H1 (cell line): ENCODE measurements around the gene KCNH1. TPM values are rescaled to one million over a fixed set of nuclear protein-coding genes. Genes with fewer than 3 reads are reported as not detected.

ENCODE experiments used
- CTCF ChIA-PET: fragments of 300-600 bp; sonication (Branson Sonifier 250); formaldehyde crosslinking; loops from one replicate; lab custom pipeline; 2021; ENCODE audit not compliant: partially characterized antibody; lab: Charles Lee
- POLR2A ChIA-PET: fragments of 300-600 bp; sonication (Branson Sonifier 250); formaldehyde crosslinking; loops from one replicate; lab custom pipeline; 2021; ENCODE audit warnings: inconsistent platforms; ENCODE audit not compliant: partially characterized antibody; lab: Charles Lee
- DNase-seq, 2 experiments: peaks; one replicate each; pipeline versions ENCODE4 v3.0.0 to v3.0.0-alpha.2; 2010 to 2022; ENCODE audit warnings: low spot score in 2 of 2, low read depth in 1 of 2, mixed read lengths in 1 of 2
- FAIRE-seq: peaks from 2 replicates; lab custom pipeline; 2011; peaks lifted over from hg19 to GRCh38; lab: Jason Lieb, UNC
- H2AFZ ChIP-seq: 2 replicates; pipeline ENCODE4 v1.8.1; 2012; ENCODE audit warnings: low read length, inconsistent platforms
- H2AK5ac ChIP-seq: 2 replicates; pipeline ENCODE4 v1.6.1; 2013; ENCODE audit warnings: low read depth, low read length
- H2BK120ac ChIP-seq: replicated peaks from 2 replicates; pipeline ENCODE3; 2013; ENCODE audit warnings: low read depth, low read length, inconsistent platforms
- H2BK12ac ChIP-seq: 2 replicates; pipeline ENCODE4 v1.6.1; 2013; ENCODE audit warnings: low read depth, low read length
- H2BK15ac ChIP-seq: 2 replicates; pipeline ENCODE4 v1.6.1; 2013; ENCODE audit warnings: low read length
- H2BK20ac ChIP-seq: 2 replicates; pipeline ENCODE4 v1.6.1; 2013; ENCODE audit warnings: low read length
- H2BK5ac ChIP-seq: 2 replicates; pipeline ENCODE4 v1.6.1; 2013; ENCODE audit warnings: low read depth, low read length
- H3K14ac ChIP-seq: 2 replicates; pipeline ENCODE4 v1.6.1; 2013; ENCODE audit warnings: inconsistent platforms; ENCODE audit not compliant: insufficient read length
- H3K18ac ChIP-seq: 2 replicates; pipeline ENCODE4 v1.6.1; 2013; ENCODE audit warnings: low read length; ENCODE audit errors: extremely low read depth
- H3K23ac ChIP-seq: 2 replicates; pipeline ENCODE4 v1.6.1; 2013; ENCODE audit warnings: inconsistent platforms; ENCODE audit not compliant: insufficient read length
- H3K23me2 ChIP-seq: 2 replicates; pipeline ENCODE4 v1.6.1; 2013; ENCODE audit warnings: low read depth, low read length
- H3K27ac ChIP-seq: 2 replicates; pipeline ENCODE4 v1.6.1; 2011; ENCODE audit warnings: low read depth, low read length, inconsistent platforms
- H3K27me3 ChIP-seq, 4 experiments: replicated peaks in 1 of 4; 1 replicate in 1 of 4; 2 replicates in 3 of 4; pipeline versions ENCODE4 v1.6.1 to v1.8.1; 2011 to 2013; ENCODE audit warnings: low read length in 3 of 4, mild to moderate bottlenecking in 3 of 4, inconsistent platforms in 2 of 4, mixed read lengths in 2 of 4, moderate library complexity in 1 of 4; ENCODE audit not compliant: control insufficient read depth in 3 of 4, insufficient read depth in 3 of 4; ENCODE audit errors: extremely low read depth in 1 of 4
- H3K36me3 ChIP-seq, 4 experiments: 2 replicates each; pipeline versions ENCODE4 v1.6.1 to v1.8.1; 2011 to 2013; ENCODE audit warnings: mild to moderate bottlenecking in 4 of 4, low read length in 3 of 4, moderate library complexity in 2 of 4, control low read depth in 1 of 4, inconsistent platforms in 1 of 4; ENCODE audit not compliant: insufficient read depth in 4 of 4, control insufficient read depth in 2 of 4
- H3K4ac ChIP-seq: replicated peaks from 2 replicates; pipeline ENCODE3; 2013; ENCODE audit warnings: low read length, low read depth, mixed read lengths, inconsistent platforms; ENCODE audit not compliant: insufficient read length
- H3K4me1 ChIP-seq, 4 experiments: replicated peaks in 1 of 4; 1 replicate in 1 of 4; 2 replicates in 3 of 4; pipeline versions ENCODE4 v1.6.1 to v1.8.1; 2011 to 2013; ENCODE audit warnings: low read length in 3 of 4, inconsistent platforms in 2 of 4, mixed read lengths in 1 of 4; ENCODE audit not compliant: insufficient read depth in 4 of 4, control insufficient read depth in 3 of 4
- H3K4me2 ChIP-seq, 2 experiments: 2 replicates each; pipeline versions ENCODE4 v1.6.1 to v1.8.1; 2011 to 2013; ENCODE audit warnings: low read depth in 2 of 2, low read length in 2 of 2, control low read depth in 1 of 2, inconsistent platforms in 1 of 2, mild to moderate bottlenecking in 1 of 2; ENCODE audit not compliant: insufficient read depth in 1 of 2
- H3K4me3 ChIP-seq, 4 experiments: fragments of 200-600, 300-600 bp in 1 of 4; sonication (generic), shearing (Covaris generic), sonication (Bioruptor Twin) in 1 of 4; 2 replicates each; pipeline versions ENCODE4 v1.5.1 to v1.8.1; 2011 to 2016; ENCODE audit warnings: low read length in 4 of 4, low read depth in 3 of 4, control low read depth in 2 of 4, inconsistent platforms in 2 of 4, mild to moderate bottlenecking in 2 of 4, mixed read lengths in 1 of 4, moderate library complexity in 1 of 4; ENCODE audit not compliant: insufficient read depth in 2 of 4; ENCODE audit errors: extremely low read depth in 1 of 4
- H3K56ac ChIP-seq: replicated peaks from 2 replicates; pipeline ENCODE3; 2013; ENCODE audit warnings: low read depth, mild to moderate bottlenecking, mixed read lengths, low read length, inconsistent platforms; ENCODE audit not compliant: insufficient read length
- H3K79me1 ChIP-seq: 2 replicates; pipeline ENCODE4 v1.6.1; 2013; ENCODE audit warnings: low read depth, low read length, control low read depth
- H3K79me2 ChIP-seq, 2 experiments: 2 replicates each; pipeline versions ENCODE4 v1.6.1 to v1.8.1; 2012 to 2013; ENCODE audit warnings: low read length in 2 of 2, mild to moderate bottlenecking in 2 of 2, inconsistent platforms in 1 of 2; ENCODE audit not compliant: insufficient read depth in 2 of 2, control insufficient read depth in 1 of 2
- H3K9ac ChIP-seq, 4 experiments: replicated peaks in 1 of 4; 1 replicate in 1 of 4; 2 replicates in 3 of 4; pipeline versions ENCODE4 v1.6.1 to v1.8.1; 2011 to 2013; ENCODE audit warnings: low read depth in 3 of 4, low read length in 3 of 4, control low read depth in 2 of 4, mild to moderate bottlenecking in 2 of 4, moderate library complexity in 2 of 4, inconsistent platforms in 1 of 4; ENCODE audit errors: extremely low read depth in 1 of 4
- H3K9me3 ChIP-seq, 2 experiments: 2 replicates each; pipeline versions ENCODE4 v1.6.1 to v1.8.1; 2012 to 2013; ENCODE audit warnings: mild to moderate bottlenecking in 2 of 2, moderate library complexity in 2 of 2, control low read depth in 1 of 2, inconsistent platforms in 1 of 2, low read depth in 1 of 2, low read length in 1 of 2, mixed read lengths in 1 of 2; ENCODE audit not compliant: insufficient read depth in 2 of 2
- H4K20me1 ChIP-seq, 2 experiments: replicated peaks in 1 of 2; 2 replicates each; pipeline versions ENCODE3 to v1.8.1; 2011 to 2013; ENCODE audit warnings: inconsistent platforms in 2 of 2, low read length in 2 of 2, mild to moderate bottlenecking in 1 of 2; ENCODE audit not compliant: insufficient read depth in 2 of 2, control insufficient read depth in 1 of 2
- H4K5ac ChIP-seq: 2 replicates; pipeline ENCODE4 v1.6.1; 2013; ENCODE audit warnings: low read length, low read depth, mixed read lengths, inconsistent platforms; ENCODE audit not compliant: insufficient read length
- H4K8ac ChIP-seq: 2 replicates; pipeline ENCODE4 v1.8.0; 2013; ENCODE audit warnings: mild to moderate bottlenecking, moderate library complexity, low read length, inconsistent platforms; ENCODE audit not compliant: insufficient read depth; ENCODE audit errors: extremely low read depth
- H4K91ac ChIP-seq: replicated peaks from 2 replicates; pipeline ENCODE3; 2013; ENCODE audit warnings: low read length, mixed read lengths, inconsistent platforms; ENCODE audit not compliant: insufficient read length
- CBX5 ChIP-seq: fragments of 300-800, 300-1000 bp; sonication (generic); IDR thresholded peaks from 2 replicates; pipeline ENCODE4 v1.7.1; 2016; ENCODE audit warnings: antibody characterized with exemption, low read length, low read depth
- CHD2 ChIP-seq: IDR thresholded peaks from 2 replicates; pipeline ENCODE4 v1.6.1; 2012; ENCODE audit warnings: low read length, improper control_type of control experiment
- EP300 ChIP-seq, 2 experiments: IDR thresholded peaks; 1 replicate in 1 of 2; 2 replicates in 1 of 2; pipeline ENCODE4 v1.6.1; 2011 to 2012; ENCODE audit warnings: low read depth in 2 of 2, low read length in 2 of 2, mild to moderate bottlenecking in 2 of 2, borderline replicate concordance in 1 of 2, inconsistent platforms in 1 of 2, moderate library complexity in 1 of 2
- GABPA ChIP-seq: IDR thresholded peaks from 2 replicates; pipeline ENCODE4 v1.6.1; 2011; ENCODE audit warnings: mild to moderate bottlenecking, low read length, moderate library complexity, borderline replicate concordance; ENCODE audit not compliant: insufficient read depth
- HDAC2 ChIP-seq, 2 experiments: fragments of 300-600 bp in 1 of 2; sonication (generic) in 1 of 2; IDR thresholded peaks; 2 replicates each; pipeline ENCODE4 v1.6.1; 2011 to 2012; ENCODE audit warnings: low read depth in 2 of 2, low read length in 2 of 2, mild to moderate bottlenecking in 2 of 2, moderate library complexity in 2 of 2, borderline replicate concordance in 1 of 2, inconsistent platforms in 1 of 2
- KDM5A ChIP-seq: fragments of 200-600 bp; IDR thresholded peaks from 2 replicates; pipeline ENCODE4 v1.7.1; 2012; ENCODE audit warnings: mild to moderate bottlenecking, low read length, inconsistent platforms, mixed read lengths
- POLR2A ChIP-seq, 2 experiments: IDR thresholded peaks; 1 replicate in 1 of 2; 2 replicates in 1 of 2; pipeline ENCODE4 v1.6.1; 2011; ENCODE audit warnings: low read depth in 2 of 2, low read length in 2 of 2, mild to moderate bottlenecking in 2 of 2; ENCODE audit errors: control extremely low read depth in 1 of 2
- RBBP5 ChIP-seq: IDR thresholded peaks from 2 replicates; pipeline ENCODE4 v1.7.1; 2012; ENCODE audit warnings: low read depth, mild to moderate bottlenecking, inconsistent platforms, low read length, moderate library complexity, borderline replicate concordance
- SAP30 ChIP-seq: fragments of 300-600 bp; sonication (generic); IDR thresholded peaks from 2 replicates; pipeline ENCODE4 v1.7.1; 2012; ENCODE audit warnings: low read length, moderate library complexity, mild to moderate bottlenecking, inconsistent platforms; ENCODE audit not compliant: insufficient read depth, insufficient replicate concordance
- SIN3A ChIP-seq, 2 experiments: IDR thresholded peaks in 1 of 2; conservative IDR thresholded peaks in 1 of 2; 2 replicates each; pipeline ENCODE4 v1.6.1; 2011 to 2012; ENCODE audit warnings: low read length in 2 of 2, improper control_type of control experiment in 1 of 2, low read depth in 1 of 2, mild to moderate bottlenecking in 1 of 2
- polyA plus RNA-seq, 7 experiments: library from polyadenylated mRNA; depleted of rRNA in 3 of 7; stranded (reverse) in 5 of 7; unstranded in 2 of 7; fragments of >200 nt in 5 of 7; fragments of 200-250 nt in 2 of 7; gene quantifications; 1 replicate in 5 of 7; 2 replicates in 1 of 7; 4 replicates in 1 of 7; pipeline versions ENCODE4 v1.2.1 to v1.2.3, GENCODE V29; 2011 to 2013; ENCODE audit warnings: missing spikeins in 2 of 7, mixed read lengths in 2 of 7
- total RNA-seq: library from RNA; stranded (reverse); fragmentation: NEBNext Ultra II Directional; extraction: Animal tissue kit (Norgen Biotek cat#: 25700); gene quantifications from 2 replicates; pipeline ENCODE4 v1.2.1, GENCODE V29; 2021

The KCNH1 gene
- total and polyA plus RNA-seq, 2 of the 8 experiments (the other 6 are each of a cell fraction or from before 2014, with no cell fraction given) = 0.27 to 0.34 TPM

- Histone ChIP-seq H3K79me1 (no peaks in the 10 kb centered on the region), H3K9ac (no peak overlapping the region), H2AK5ac (no peak overlapping the region), H3K9me3 (no peaks in the 10 kb centered on the region), H3K56ac (no peak overlapping the region), H3K27ac (no peak overlapping the region), H3K4me2 (no peak overlapping the region), H3K36me3 (no peaks in the 10 kb centered on the region), H3K18ac (no peak overlapping the region), H3K27me3 (no peaks in the 10 kb centered on the region), H2AFZ (no peak overlapping the region), H4K5ac (no peak overlapping the region), H3K4me1 (no peaks in the 10 kb centered on the region), H3K79me2 (no peaks in the 10 kb centered on the region), H4K20me1 (no peaks in the 10 kb centered on the region), H3K23me2 (no peaks in the 10 kb centered on the region), H3K4ac (no peak overlapping the region), H3K4me3 (no peak overlapping the region), H4K91ac (no peak overlapping the region), H2BK20ac (no peak overlapping the region), H3K23ac (no peak overlapping the region), H4K8ac (no peak overlapping the region), H2BK15ac (no peak overlapping the region), H2BK12ac (no peak overlapping the region), H2BK120ac (no peak overlapping the region), H2BK5ac (no peak overlapping the region), H3K14ac (no peak overlapping the region)
- TF ChIP-seq CHD2 (no peak), HDAC2 (IDR thresholded peaks at IDR 0.05; ENCODE audit: borderline replicate concordance in 1 of 2, low read depth in 2 of 2, low read length in 2 of 2) (no peak), EP300 (IDR thresholded peaks at IDR 0.05; ENCODE audit: borderline replicate concordance in 1 of 2, low read depth in 2 of 2, low read length in 2 of 2) (no peak), KDM5A (no peak), GABPA (no peak), POLR2A (IDR thresholded peaks at IDR 0.05; ENCODE audit: control extremely low read depth in 1 of 2, low read depth in 2 of 2, low read length in 2 of 2) (no peak), CBX5 (no peak), SAP30 (no peak), SIN3A (conservative IDR thresholded peaks at IDR 0.05 in 1 of 2, IDR thresholded peaks at IDR 0.05 in 1 of 2; ENCODE audit: low read depth in 1 of 2, low read length in 2 of 2) (no peak), RBBP5 (no peak)
- FAIRE-seq (no peak), DNase-seq (no peak)
- POLR2A ChIA-PET = interaction anchor here (1.2 kb wide), 1 partner anchor 477 kb away, joined by 4 read pairs; no protein-coding TSS in a partner anchor
- CTCF ChIA-PET = interaction anchor here (0.7 to 2.6 kb wide), 4 partner anchors 11 to 122 kb away, joined by 3 to 9 read pairs (median 4); no protein-coding TSS in a partner anchor
These were observed 283.4 kb downstream of the KCNH1 start for GRCh38 chr1:210850556-210850955.
